WTC11 (cell line): ENCODE data around the gene TMEM255A. TPM values are rescaled to one million over a fixed set of nuclear protein-coding genes. Genes with fewer than 3 reads are reported as not detected.

Experiments
- ATAC-seq: fragments of 200-7000 bp; cut with Tn5 transposase; 2 replicates; pipeline ENCODE4 v1.10.0; 2021; ENCODE audit warnings: mild to moderate bottlenecking, moderate library complexity
- CTCF ChIA-PET: fragments of 300-600 bp; sonication (Branson Sonifier 250); formaldehyde crosslinking; loops from one replicate; lab custom pipeline; 2021; ENCODE audit warnings: antibody characterized with exemption; lab: Charles Lee
- POLR2A ChIA-PET: fragments of 350-600 bp; sonication (Branson Sonifier 250); formaldehyde crosslinking; loops from one replicate; lab custom pipeline; 2021; ENCODE audit warnings: antibody characterized with exemption; lab: Charles Lee
- DNase-seq: peaks from one replicate; pipeline ENCODE4 v3.0.0; 2021; ENCODE audit warnings: low spot score
- H3K27ac Mint-ChIP-seq: 2 replicates; pipeline ENCODE4 v1.8.0; 2021; ENCODE audit warnings: mixed read lengths
- H3K27me3 Mint-ChIP-seq: 2 replicates; pipeline ENCODE4 v1.8.0; 2021; ENCODE audit warnings: low read depth, mild to moderate bottlenecking, moderate library complexity, mixed read lengths
- H3K36me3 Mint-ChIP-seq: 2 replicates; pipeline ENCODE4 v1.8.0; 2021; ENCODE audit warnings: mixed read lengths
- H3K4me1 Mint-ChIP-seq: 2 replicates; pipeline ENCODE4 v1.8.0; 2022; ENCODE audit warnings: mixed read lengths
- H3K4me3 Mint-ChIP-seq: 2 replicates; pipeline ENCODE4 v1.8.0; 2021; ENCODE audit warnings: mild to moderate bottlenecking, moderate library complexity, mixed read lengths
- H3K9me3 Mint-ChIP-seq: 2 replicates; pipeline ENCODE4 v1.8.0; 2021; ENCODE audit warnings: mixed read lengths
- ARID4B ChIP-seq: sonication (generic); formaldehyde crosslinking; IDR thresholded peaks from 2 replicates; pipeline ENCODE4 v1.8.0; 2023; ENCODE audit warnings: missing genetic modification reagents, mild to moderate bottlenecking, borderline replicate concordance
- CBFB ChIP-seq: sonication (generic); formaldehyde crosslinking; IDR thresholded peaks from 2 replicates; pipeline ENCODE4 v1.8.1; 2022; ENCODE audit warnings: mild to moderate bottlenecking, low read depth, missing genetic modification reagents
- CREB1 ChIP-seq: sonication (generic); formaldehyde crosslinking; IDR thresholded peaks from 2 replicates; pipeline ENCODE4 v1.8.0; 2023; ENCODE audit warnings: mild to moderate bottlenecking, missing genetic modification reagents
- CTCF ChIP-seq: fragments of 200-600 bp; IDR thresholded peaks from 2 replicates; pipeline ENCODE4 v1.8.0; 2022; ENCODE audit warnings: antibody characterized with exemption
- ETV6 ChIP-seq: sonication (generic); formaldehyde crosslinking; IDR thresholded peaks from 2 replicates; pipeline ENCODE4 v1.8.1; 2022; ENCODE audit warnings: mild to moderate bottlenecking, missing genetic modification reagents
- FOXP1 ChIP-seq: sonication (generic); formaldehyde crosslinking; IDR thresholded peaks from 2 replicates; pipeline ENCODE4 v1.8.0; 2022; ENCODE audit warnings: missing genetic modification reagents, mild to moderate bottlenecking, moderate library complexity, borderline replicate concordance
- GABPB1 ChIP-seq: sonication (generic); formaldehyde crosslinking; IDR thresholded peaks from 2 replicates; pipeline ENCODE4 v1.8.1; 2023; ENCODE audit warnings: mild to moderate bottlenecking, missing genetic modification reagents
- JAZF1 ChIP-seq: fragments of 250-450 bp; sonication (Bioruptor Pico); IDR thresholded peaks from 2 replicates; pipeline ENCODE4 v1.9.0; 2021; ENCODE audit warnings: moderate library complexity, mild to moderate bottlenecking, inconsistent platforms
- NFATC4 ChIP-seq: fragments of 250-450 bp; sonication (Bioruptor Pico); IDR thresholded peaks from 2 replicates; pipeline ENCODE4 v1.9.0; 2021; ENCODE audit warnings: mild to moderate bottlenecking
- NR1H2 ChIP-seq: sonication (generic); formaldehyde crosslinking; IDR thresholded peaks from 2 replicates; pipeline ENCODE4 v1.9.0; 2021; ENCODE audit warnings: mild to moderate bottlenecking, moderate library complexity, missing genetic modification reagents
- OVOL2 ChIP-seq: fragments of 250-450 bp; sonication (Bioruptor Pico); IDR thresholded peaks from 2 replicates; pipeline ENCODE4 v1.9.0; 2021; ENCODE audit warnings: mild to moderate bottlenecking, borderline replicate concordance
- PRDM15 ChIP-seq: sonication (generic); formaldehyde crosslinking; IDR thresholded peaks from 2 replicates; pipeline ENCODE4 v1.8.0; 2022; ENCODE audit warnings: missing genetic modification reagents
- PRRX2 ChIP-seq: fragments of 250-450 bp; sonication (Bioruptor Pico); IDR thresholded peaks from 2 replicates; pipeline ENCODE4 v1.8.0; 2021; ENCODE audit warnings: mild to moderate bottlenecking
- SMAD3 ChIP-seq: sonication (generic); formaldehyde crosslinking; IDR thresholded peaks from 2 replicates; pipeline ENCODE4 v1.8.0; 2022; ENCODE audit warnings: missing genetic modification reagents, mild to moderate bottlenecking, borderline replicate concordance
- SMAD4 ChIP-seq: sonication (generic); formaldehyde crosslinking; IDR thresholded peaks from 2 replicates; pipeline ENCODE4 v1.8.0; 2022; ENCODE audit warnings: mild to moderate bottlenecking, missing genetic modification reagents
- TCF7 ChIP-seq: sonication (generic); formaldehyde crosslinking; IDR thresholded peaks from 2 replicates; pipeline ENCODE4 v1.8.0; 2022; ENCODE audit warnings: mild to moderate bottlenecking, low read depth, missing genetic modification reagents, moderate library complexity
- TEAD1 ChIP-seq: sonication (generic); formaldehyde crosslinking; IDR thresholded peaks from 2 replicates; pipeline ENCODE4 v1.8.0; 2022; ENCODE audit warnings: mild to moderate bottlenecking, missing genetic modification reagents
- TEAD4 ChIP-seq: sonication (generic); formaldehyde crosslinking; IDR thresholded peaks from 2 replicates; pipeline ENCODE4 v1.8.0; 2022; ENCODE audit warnings: mild to moderate bottlenecking, missing genetic modification reagents
- ZSCAN18 ChIP-seq: fragments of 250-450 bp; sonication (Bioruptor Pico); IDR thresholded peaks from 2 replicates; pipeline ENCODE4 v2.1.2; 2022; ENCODE audit warnings: mild to moderate bottlenecking, moderate library complexity
- total RNA-seq: library from RNA; stranded (reverse); gene quantifications from 3 replicates; pipeline ENCODE4 v1.2.3, GENCODE V29; 2021

Gene TMEM255A
- total RNA-seq, 1 experiment from 2014 or later: 0.61 TPM

GRCh38 chrX:120290107-120290506 is 21.2 kb downstream of the TMEM255A start (continued):
- TF ChIP-seq FOXP1 (CRISPR knock-in tag) (no peak), OVOL2 (no peak), PRRX2 (CRISPR knock-in tag) (no peak), CTCF (no peak), ZSCAN18 (CRISPR knock-in tag) (no peak), NR1H2 (CRISPR knock-in tag) (no peak), NFATC4 (CRISPR knock-in tag) (no peak), TEAD4 (no peak), CREB1 (CRISPR knock-in tag) (no peak), ETV6 (CRISPR knock-in tag) (no peak), SMAD4 (CRISPR knock-in tag) (no peak), CBFB (CRISPR knock-in tag) (no peak)

GRCh38 chrX:120287513-120288112 is 23.6 kb downstream of the TMEM255A start:
- peaks cover 11% of the 10 kb centered on the region for H3K27me3 Mint-ChIP-seq
- ATAC-seq: peak; percentile 39; the same call in 1 of the 2 replicates
- ChIA-PET CTCF (no interaction called here), POLR2A (interaction anchor here (0.6 kb wide), 1 partner anchor 251 kb away, joined by 3 read pairs; no protein-coding TSS in a partner anchor)
- no peak for DNase-seq
- peaks cover 11% of the 10 kb centered on the region for H3K4me1 Mint-ChIP-seq
- no peaks in the 10 kb centered on the region for H3K36me3 Mint-ChIP-seq
- TF ChIP-seq GABPB1 (CRISPR knock-in tag) (no peak), TCF7 (CRISPR knock-in tag) (no peak), SMAD3 (CRISPR knock-in tag) (no peak), PRDM15 (CRISPR knock-in tag) (no peak), ARID4B (CRISPR knock-in tag) (no peak), JAZF1 (no peak), SMAD4 (CRISPR knock-in tag) (no peak), TEAD1 (no peak)
- TF ChIP-seq, all 79 proteins: peak for 0
- H3K27ac Mint-ChIP-seq: no peak overlapping the region
- H3K9me3 Mint-ChIP-seq: no peaks in the 10 kb centered on the region
- H3K4me3 Mint-ChIP-seq: no peak overlapping the region
